HG02970 (cell line): ENCODE measurements around the gene LETMD1.
"Not testable (repeated sequence)": the region's sequence is repeated elsewhere in the genome, so short reads cannot be mapped to it uniquely, and the experiment has no call there.

ENCODE experiments used
- ATAC-seq: cut with Tn5 transposase; IDR thresholded peaks from one replicate; pipeline ENCODE4 v1.9.1; 2021; ENCODE audit warnings: mild to moderate bottlenecking, moderate library complexity, moderate number of reproducible peaks; ENCODE audit not compliant: unreplicated experiment, low FRiP score

The LETMD1 gene

GRCh38 chr12:51047655-51048540 lies at the start of gene LETMD1:
TSS of gene LETMD1 (plus strand) at chr12:51048327. CDS start at chr12:51048357, 30 bp downstream.
- peak; percentile 96 for ATAC-seq

GRCh38 chr12:50999093-50999492 lies 49.0 kb upstream of the LETMD1 start:
- no peak for ATAC-seq

- no peak for ATAC-seq
These were observed 47.9 kb upstream of the LETMD1 start for GRCh38 chr12:51000245-51000644.

GRCh38 chr12:51001799-51002198 lies 46.3 kb upstream of the LETMD1 start:
- ATAC-seq: no peak

- ATAC-seq: no peak
These were observed 43.6 kb upstream of the LETMD1 start for GRCh38 chr12:51004504-51004903.

GRCh38 chr12:51005030-51005429 lies 43.1 kb upstream of the LETMD1 start:
- ATAC-seq: no peak

- ATAC-seq: no peak
These were observed 42.5 kb upstream of the LETMD1 start for GRCh38 chr12:51005671-51006070.

GRCh38 chr12:51008329-51009055 lies 39.6 kb upstream of the LETMD1 start:
- ATAC-seq: no peak

GRCh38 chr12:51009056-51009440 lies 39.1 kb upstream of the LETMD1 start:
- ATAC-seq: no peak

- no peak for ATAC-seq
These were observed 36.2 kb upstream of the LETMD1 start for GRCh38 chr12:51011955-51012354.

- ATAC-seq: no peak
These were observed 35.4 kb upstream of the LETMD1 start for GRCh38 chr12:51012570-51013236.

GRCh38 chr12:51013441-51013840 lies 34.7 kb upstream of the LETMD1 start:
- no peak for ATAC-seq

- not testable (repeated sequence) for ATAC-seq
These were observed 33.7 kb upstream of the LETMD1 start for GRCh38 chr12:51014467-51014866.

GRCh38 chr12:51017452-51017851 lies 30.7 kb upstream of the LETMD1 start:
- ATAC-seq: no peak

GRCh38 chr12:51018956-51019355 lies 29.2 kb upstream of the LETMD1 start:
- no peak for ATAC-seq

- no peak for ATAC-seq
These were observed 28.2 kb upstream of the LETMD1 start for GRCh38 chr12:51019927-51020326.

GRCh38 chr12:51020448-51021182 lies 27.5 kb upstream of the LETMD1 start:
- ATAC-seq: no peak

- no peak for ATAC-seq
These were observed 26.4 kb upstream of the LETMD1 start for GRCh38 chr12:51021694-51022093.

GRCh38 chr12:51023625-51024382 lies 24.3 kb upstream of the LETMD1 start:
- ATAC-seq: no peak
